Measurements from ENCODE around the gene ACVRL1. TPM values are rescaled to one million over a fixed set of nuclear protein-coding genes. Genes with fewer than 3 reads are reported as not detected.
A peak's percentile ranks its signal among the peaks of the same experiment; 100 is the strongest.

ACVRL1 gene
- total RNA-seq, 1 experiment from 2014 or later, result 0.98 TPM

DNA sequence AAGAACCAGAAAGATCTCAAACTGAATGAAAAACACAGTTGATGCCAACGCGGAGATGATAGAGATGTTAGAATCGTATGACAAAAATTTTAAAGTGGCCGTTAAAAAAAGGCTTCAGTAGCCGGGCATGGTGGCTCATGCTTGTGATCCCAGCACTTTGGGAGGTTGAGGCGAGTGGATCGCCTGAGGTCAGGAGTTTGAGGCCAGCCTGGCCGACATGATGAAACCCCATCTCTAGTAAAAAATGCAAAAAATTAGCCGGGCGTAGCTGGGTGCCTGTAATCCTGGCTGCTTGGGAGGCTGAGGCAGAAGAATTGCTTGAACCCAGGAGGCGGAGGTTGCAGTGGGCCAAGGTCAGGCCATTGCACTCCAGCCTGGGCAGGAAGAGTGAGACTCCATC is 5.4 kb upstream of the ACVRL1 start:
- H3K9me3 Mint-ChIP-seq, result no peaks in the 10 kb centered on the region
- H3K27ac Mint-ChIP-seq, result no peak overlapping the region
- no peak for ATAC-seq
- POLR2A ChIA-PET, result no interaction called here
- peaks cover 24% of the 10 kb centered on the region for H3K27me3 Mint-ChIP-seq (ENCODE audit: low read depth)
- H3K4me3 Mint-ChIP-seq, result no peak overlapping the region
- H3K36me3 Mint-ChIP-seq, result no peaks in the 10 kb centered on the region
- no peak for DNase-seq (ENCODE audit: low spot score)
- TF ChIP-seq NR1H2 (CRISPR knock-in tag; IDR thresholded peaks at IDR 0.05), result no peak
- TF ChIP-seq ZNF138 (CRISPR knock-in tag; conservative IDR thresholded peaks at IDR 0.05), result no peak
- peaks cover 10% of the 10 kb centered on the region for H3K4me1 Mint-ChIP-seq
- CTCF ChIA-PET, result interaction anchor here (1.1 to 2.8 kb wide), 3 partner anchors 10 to 21 kb away, joined by 4 to 10 read pairs (median 6); no protein-coding TSS in a partner anchor

DNA sequence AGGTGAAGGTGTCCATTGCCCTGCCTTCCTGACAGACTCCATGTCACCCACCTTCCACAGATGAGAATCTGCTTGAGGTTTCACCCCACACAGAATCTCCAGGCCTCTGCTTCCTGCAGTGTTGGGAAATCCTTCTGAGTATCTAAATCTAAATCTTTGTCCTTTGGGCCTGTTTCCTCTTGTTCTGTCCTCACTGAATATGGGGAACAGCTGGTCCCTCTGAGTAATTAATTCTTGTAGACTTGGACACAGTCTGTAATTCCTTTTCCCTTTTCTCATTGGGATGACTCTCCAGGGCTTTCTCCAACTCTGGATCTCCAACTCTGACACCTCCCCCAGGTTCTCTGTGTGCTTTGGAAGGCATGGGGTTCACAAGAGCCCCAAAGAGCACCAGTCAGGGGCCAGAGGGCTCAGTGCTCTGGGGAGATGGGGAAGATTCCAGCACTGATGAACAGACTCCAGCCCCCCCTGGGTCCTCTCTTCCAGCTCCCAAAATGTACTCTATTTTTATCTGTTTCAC is 2.3 kb upstream of the ACVRL1 start:
- H3K27me3 Mint-ChIP-seq (ENCODE audit: low read depth), result peaks cover 47% of the 10 kb centered on the region
- H3K36me3 Mint-ChIP-seq, result no peaks in the 10 kb centered on the region
- no peak overlapping the region for H3K4me3 Mint-ChIP-seq
- TF ChIP-seq ZNF219 (CRISPR knock-in tag; IDR thresholded peaks at IDR 0.05; ENCODE audit: borderline replicate concordance) (no peak), RELA (CRISPR knock-in tag; IDR thresholded peaks at IDR 0.05; ENCODE audit: borderline replicate concordance) (no peak), SOX15 (CRISPR knock-in tag; IDR thresholded peaks at IDR 0.05) (no peak), GRHL2 (CRISPR knock-in tag; IDR thresholded peaks at IDR 0.05; ENCODE audit: insufficient replicate concordance, severe bottlenecking) (no peak)
- TF ChIP-seq, protein P1, sequence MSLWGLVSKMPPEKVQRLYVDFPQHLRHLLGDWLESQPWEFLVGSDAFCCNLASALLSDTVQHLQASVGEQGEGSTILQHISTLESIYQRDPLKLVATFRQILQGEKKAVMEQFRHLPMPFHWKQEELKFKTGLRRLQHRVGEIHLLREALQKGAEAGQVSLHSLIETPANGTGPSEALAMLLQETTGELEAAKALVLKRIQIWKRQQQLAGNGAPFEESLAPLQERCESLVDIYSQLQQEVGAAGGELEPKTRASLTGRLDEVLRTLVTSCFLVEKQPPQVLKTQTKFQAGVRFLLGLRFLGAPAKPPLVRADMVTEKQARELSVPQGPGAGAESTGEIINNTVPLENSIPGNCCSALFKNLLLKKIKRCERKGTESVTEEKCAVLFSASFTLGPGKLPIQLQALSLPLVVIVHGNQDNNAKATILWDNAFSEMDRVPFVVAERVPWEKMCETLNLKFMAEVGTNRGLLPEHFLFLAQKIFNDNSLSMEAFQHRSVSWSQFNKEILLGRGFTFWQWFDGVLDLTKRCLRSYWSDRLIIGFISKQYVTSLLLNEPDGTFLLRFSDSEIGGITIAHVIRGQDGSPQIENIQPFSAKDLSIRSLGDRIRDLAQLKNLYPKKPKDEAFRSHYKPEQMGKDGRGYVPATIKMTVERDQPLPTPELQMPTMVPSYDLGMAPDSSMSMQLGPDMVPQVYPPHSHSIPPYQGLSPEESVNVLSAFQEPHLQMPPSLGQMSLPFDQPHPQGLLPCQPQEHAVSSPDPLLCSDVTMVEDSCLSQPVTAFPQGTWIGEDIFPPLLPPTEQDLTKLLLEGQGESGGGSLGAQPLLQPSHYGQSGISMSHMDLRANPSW (CRISPR knock-in tag; conservative IDR thresholded peaks at IDR 0.05; ENCODE audit: low read depth), result no peak
- H3K27ac Mint-ChIP-seq, result no peak overlapping the region
- ChIA-PET POLR2A (no interaction called here), CTCF (interaction anchor here (0.6 to 3.9 kb wide), 7 partner anchors 8 to 118 kb away, joined by 3 to 38 read pairs (median 5); no protein-coding TSS in a partner anchor)
- H3K9me3 Mint-ChIP-seq, result no peaks in the 10 kb centered on the region
- DNase-seq (ENCODE audit: low spot score) (no peak), ATAC-seq (no peak)
- peaks cover 10% of the 10 kb centered on the region for H3K4me1 Mint-ChIP-seq

DNA sequence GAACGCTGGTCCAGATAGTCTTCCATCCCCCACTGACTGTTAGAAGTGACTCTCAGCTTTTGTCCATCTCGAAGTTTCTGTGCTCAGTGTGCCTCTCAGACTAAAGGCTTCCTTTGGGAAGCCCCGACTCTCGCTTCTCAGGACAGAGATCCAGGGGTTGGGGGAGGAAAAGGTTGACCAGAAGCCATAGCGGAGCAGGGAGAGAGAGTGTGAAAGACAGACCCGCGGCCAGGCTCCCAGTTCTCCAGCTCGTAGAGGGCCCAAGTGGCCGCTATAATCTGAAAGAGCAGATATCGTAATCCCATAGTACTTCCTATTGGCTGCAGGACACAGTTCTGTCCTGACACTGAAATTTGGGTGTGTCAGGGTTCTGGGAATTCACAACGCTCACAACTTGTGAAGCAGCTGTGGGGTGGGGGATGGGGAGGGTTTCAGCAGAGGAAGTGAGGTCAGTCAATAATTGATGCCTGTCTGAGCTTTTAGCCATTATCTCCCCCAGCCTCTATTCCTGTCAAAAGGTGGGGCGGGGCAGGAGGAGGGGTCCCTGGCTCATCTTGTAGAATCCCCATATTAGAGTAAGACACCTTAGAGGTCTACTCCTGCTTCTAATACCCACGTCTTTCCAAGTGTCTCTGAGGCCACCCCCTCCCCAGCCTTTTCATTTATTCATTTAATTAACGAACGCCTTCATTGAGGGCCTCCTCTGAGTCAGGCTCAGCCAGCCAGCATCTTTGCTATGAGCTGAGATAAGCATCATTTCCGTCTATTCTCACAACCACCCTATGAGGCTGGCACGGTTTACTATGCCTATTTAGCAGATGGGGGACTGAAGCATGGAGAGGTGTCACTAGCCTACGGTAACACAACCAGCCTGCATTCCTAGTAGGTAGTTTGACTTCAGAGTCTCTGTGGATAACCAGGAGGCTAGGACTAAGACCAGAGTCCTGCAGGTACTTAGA is 1.6 kb upstream of the ACVRL1 start:
- no peak for DNase-seq (ENCODE audit: low spot score)
- Mint-ChIP-seq H3K4me3 (peak overlapping the region; percentile 66), H3K27ac (no peak overlapping the region), H3K36me3 (no peaks in the 10 kb centered on the region), H3K4me1 (peaks cover 10% of the 10 kb centered on the region), H3K9me3 (no peaks in the 10 kb centered on the region), H3K27me3 (ENCODE audit: low read depth) (peaks cover 53% of the 10 kb centered on the region)
- TF ChIP-seq KAT7 (CRISPR knock-in tag; IDR thresholded peaks at IDR 0.05; ENCODE audit: borderline replicate concordance), result no peak
- no peak for TF ChIP-seq GRHL2 (CRISPR knock-in tag; IDR thresholded peaks at IDR 0.05; ENCODE audit: insufficient replicate concordance, severe bottlenecking)
- TF ChIP-seq ZNF423 (CRISPR knock-in tag; IDR thresholded peaks at IDR 0.05), result no peak
- TF ChIP-seq SMAD3 (CRISPR knock-in tag; IDR thresholded peaks at IDR 0.05; ENCODE audit: borderline replicate concordance), result no peak
- no peak for TF ChIP-seq HMGA2 (CRISPR knock-in tag; IDR thresholded peaks at IDR 0.05)
- TF ChIP-seq, protein P2, sequence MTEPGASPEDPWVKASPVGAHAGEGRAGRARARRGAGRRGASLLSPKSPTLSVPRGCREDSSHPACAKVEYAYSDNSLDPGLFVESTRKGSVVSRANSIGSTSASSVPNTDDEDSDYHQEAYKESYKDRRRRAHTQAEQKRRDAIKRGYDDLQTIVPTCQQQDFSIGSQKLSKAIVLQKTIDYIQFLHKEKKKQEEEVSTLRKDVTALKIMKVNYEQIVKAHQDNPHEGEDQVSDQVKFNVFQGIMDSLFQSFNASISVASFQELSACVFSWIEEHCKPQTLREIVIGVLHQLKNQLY (CRISPR knock-in tag; IDR thresholded peaks at IDR 0.05), result no peak
- no peak for TF ChIP-seq RORB (CRISPR knock-in tag; IDR thresholded peaks at IDR 0.05)
- ChIA-PET POLR2A (no interaction called here), CTCF (interaction anchor here (0.6 to 3.9 kb wide), 7 partner anchors 12 to 177 kb away, joined by 3 to 38 read pairs (median 5); no protein-coding TSS in a partner anchor)
- ATAC-seq, result no peak

Data from WTC11 (cell line).